Keratinocyte (primary cell): ENCODE measurements around the gene PPARD.

Experiments
- CTCF ChIP-seq, 3 experiments: IDR thresholded peaks in 1 of 3; conservative IDR thresholded peaks in 1 of 3; optimal IDR thresholded peaks in 1 of 3; 2 replicates in 2 of 3; 3 replicates in 1 of 3; pipeline versions ENCODE3 to v1.5.1; 2011; ENCODE audit warnings: low read length in 3 of 3, mild to moderate bottlenecking in 3 of 3, moderate library complexity in 2 of 3, control low read depth in 1 of 3, inconsistent platforms in 1 of 3; ENCODE audit not compliant: insufficient read depth in 2 of 3; ENCODE audit errors: extremely low read depth in 1 of 3
- EZH2 ChIP-seq: IDR thresholded peaks from one replicate; pipeline ENCODE4 v1.6.1; 2012; ENCODE audit warnings: inconsistent platforms, mild to moderate bottlenecking, low read length, moderate library complexity

DNA sequence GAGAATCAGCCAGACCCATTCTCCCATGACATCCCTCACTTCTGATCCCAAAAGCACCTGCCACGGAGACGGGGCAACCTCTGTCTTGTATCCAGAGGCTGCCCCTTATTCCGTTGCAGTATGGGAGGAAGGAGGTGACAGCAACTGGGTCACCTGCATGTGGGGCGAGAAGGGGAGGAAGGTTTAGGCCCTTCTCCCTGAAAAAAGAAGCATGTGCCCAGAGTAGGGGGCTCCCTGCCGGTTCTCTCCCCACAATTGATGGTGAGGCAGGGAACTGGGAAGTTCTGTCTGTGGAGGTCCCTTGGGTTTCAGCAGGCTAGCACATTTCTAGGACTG, 60.5 kb downstream of the PPARD start:
- no peak for TF ChIP-seq CTCF (optimal IDR thresholded peaks at IDR 0.05 in 1 of 3, IDR thresholded peaks at IDR 0.05 in 1 of 3, conservative IDR thresholded peaks at IDR 0.05 in 1 of 3; ENCODE audit: extremely low read depth in 1 of 3, insufficient read depth in 2 of 3, low read length in 3 of 3)
- TF ChIP-seq EZH2, result no peak
